ENCODE results near the gene CASTOR1. TPM values are rescaled to one million over a fixed set of nuclear protein-coding genes. Genes with fewer than 3 reads are reported as not detected.

The CASTOR1 gene
- total RNA-seq, 1 experiment from 2014 or later: 10.6 TPM

DNA sequence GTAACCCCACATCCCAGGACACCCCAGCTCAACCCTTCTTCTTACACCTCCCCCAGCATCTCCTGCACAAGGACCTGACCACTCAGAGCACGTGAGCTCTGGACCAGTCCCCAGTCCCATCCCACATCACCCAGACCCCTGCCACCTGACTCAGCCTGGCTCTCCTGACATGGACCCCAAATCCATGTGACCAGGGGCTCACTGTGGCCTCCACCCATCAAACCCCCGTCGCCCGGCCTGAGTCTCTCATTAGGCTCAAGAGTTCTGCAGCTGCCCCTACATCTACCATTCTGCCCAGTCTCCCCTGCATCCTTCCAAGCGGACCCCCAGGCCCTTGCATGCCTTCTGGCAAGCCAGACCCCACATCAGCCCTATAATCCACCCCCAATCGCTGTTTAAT, 40.8 kb downstream of the CASTOR1 start:
- no TSS peak for BruUV-seq (replicated peaks)
- Histone ChIP-seq H3K36me3 (ENCODE audit: low read depth) (peaks cover 43% of the 10 kb centered on the region), H3K79me2 (ENCODE audit: low read depth) (peaks cover 65% of the 10 kb centered on the region), H4K20me1 (ENCODE audit: insufficient read depth) (no peaks in the 10 kb centered on the region), H3K4me3 (no peak overlapping the region), H3K4me2 (0 out of 2 replicates have a peak overlapping the region, but pooled peaks have one; percentile 88), H2AFZ (no peak overlapping the region), H3F3A (ENCODE audit: insufficient read depth, low read depth) (peaks cover 61% of the 10 kb centered on the region), H3K9me2 (ENCODE audit: insufficient read depth) (no peaks in the 10 kb centered on the region), H3K4me1 (replicated peaks; ENCODE audit: insufficient read depth) (peaks cover 49% of the 10 kb centered on the region), H3K27me3 (ENCODE audit: insufficient read depth, low read depth) (no peaks in the 10 kb centered on the region), H3K27ac (peak overlapping the region; percentile 100), H3K9me3 (ENCODE audit: insufficient read depth, low read depth) (no peaks in the 10 kb centered on the region)
- ChIA-PET CTCF (no interaction called here), POLR2A (ENCODE audit: unreplicated experiment) (no interaction called here)
- no peak for TF ChIP-seq EZH2 (IDR thresholded peaks at IDR 0.05; ENCODE audit: low read depth)
- TF ChIP-seq, protein P1, sequence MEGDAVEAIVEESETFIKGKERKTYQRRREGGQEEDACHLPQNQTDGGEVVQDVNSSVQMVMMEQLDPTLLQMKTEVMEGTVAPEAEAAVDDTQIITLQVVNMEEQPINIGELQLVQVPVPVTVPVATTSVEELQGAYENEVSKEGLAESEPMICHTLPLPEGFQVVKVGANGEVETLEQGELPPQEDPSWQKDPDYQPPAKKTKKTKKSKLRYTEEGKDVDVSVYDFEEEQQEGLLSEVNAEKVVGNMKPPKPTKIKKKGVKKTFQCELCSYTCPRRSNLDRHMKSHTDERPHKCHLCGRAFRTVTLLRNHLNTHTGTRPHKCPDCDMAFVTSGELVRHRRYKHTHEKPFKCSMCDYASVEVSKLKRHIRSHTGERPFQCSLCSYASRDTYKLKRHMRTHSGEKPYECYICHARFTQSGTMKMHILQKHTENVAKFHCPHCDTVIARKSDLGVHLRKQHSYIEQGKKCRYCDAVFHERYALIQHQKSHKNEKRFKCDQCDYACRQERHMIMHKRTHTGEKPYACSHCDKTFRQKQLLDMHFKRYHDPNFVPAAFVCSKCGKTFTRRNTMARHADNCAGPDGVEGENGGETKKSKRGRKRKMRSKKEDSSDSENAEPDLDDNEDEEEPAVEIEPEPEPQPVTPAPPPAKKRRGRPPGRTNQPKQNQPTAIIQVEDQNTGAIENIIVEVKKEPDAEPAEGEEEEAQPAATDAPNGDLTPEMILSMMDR (conservative IDR thresholded peaks at IDR 0.05): no peak
- DNase-seq: no peak
- intact Hi-C loops (cut with micrococcal nuclease; ENCODE audit: unreplicated experiment): no loop called here

DNA sequence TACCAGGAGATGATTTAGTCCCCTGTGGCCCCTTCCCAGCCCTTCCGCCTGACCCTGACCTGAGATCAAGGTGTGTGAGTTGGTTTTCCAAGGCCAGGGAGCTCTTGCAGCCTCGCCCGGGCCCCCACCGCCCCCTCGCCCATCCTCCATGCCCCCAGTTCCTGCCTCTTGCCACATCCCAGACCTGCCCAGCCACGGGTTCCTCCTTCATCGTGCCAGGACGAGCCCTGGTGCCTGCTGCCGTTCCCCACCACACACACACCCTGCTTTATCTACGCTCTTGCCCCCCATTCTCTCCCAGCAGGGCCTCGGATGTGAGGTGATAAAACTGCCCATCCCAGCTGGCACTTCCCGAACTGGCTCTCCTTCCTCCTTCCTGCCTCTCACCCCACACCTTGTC, 41.3 kb downstream of the CASTOR1 start:
- Histone ChIP-seq H3K4me1 (replicated peaks; ENCODE audit: insufficient read depth) (peaks cover 44% of the 10 kb centered on the region), H3F3A (ENCODE audit: insufficient read depth, low read depth) (peaks cover 61% of the 10 kb centered on the region), H3K9me3 (ENCODE audit: insufficient read depth, low read depth) (no peaks in the 10 kb centered on the region), H3K4me2 (no peak overlapping the region), H3K9me2 (ENCODE audit: insufficient read depth) (no peaks in the 10 kb centered on the region), H3K79me2 (ENCODE audit: low read depth) (peaks cover 64% of the 10 kb centered on the region), H3K27ac (peak overlapping the region; percentile 100), H4K20me1 (ENCODE audit: insufficient read depth) (no peaks in the 10 kb centered on the region), H3K27me3 (ENCODE audit: insufficient read depth, low read depth) (no peaks in the 10 kb centered on the region), H2AFZ (no peak overlapping the region), H3K4me3 (no peak overlapping the region), H3K36me3 (ENCODE audit: low read depth) (peaks cover 48% of the 10 kb centered on the region)
- POLR2A ChIA-PET (ENCODE audit: unreplicated experiment): interaction anchor here (0.6 kb wide), 1 partner anchor 323 kb away, joined by 7 read pairs; no protein-coding TSS in a partner anchor
- CTCF ChIA-PET: no interaction called here
- TF ChIP-seq, protein P1 (conservative IDR thresholded peaks at IDR 0.05): no peak
- no peak for TF ChIP-seq EZH2 (IDR thresholded peaks at IDR 0.05; ENCODE audit: low read depth)
- BruUV-seq (replicated peaks): no TSS peak
- DNase-seq: no peak
- intact Hi-C loops (cut with micrococcal nuclease; ENCODE audit: unreplicated experiment): no loop called here

DNA sequence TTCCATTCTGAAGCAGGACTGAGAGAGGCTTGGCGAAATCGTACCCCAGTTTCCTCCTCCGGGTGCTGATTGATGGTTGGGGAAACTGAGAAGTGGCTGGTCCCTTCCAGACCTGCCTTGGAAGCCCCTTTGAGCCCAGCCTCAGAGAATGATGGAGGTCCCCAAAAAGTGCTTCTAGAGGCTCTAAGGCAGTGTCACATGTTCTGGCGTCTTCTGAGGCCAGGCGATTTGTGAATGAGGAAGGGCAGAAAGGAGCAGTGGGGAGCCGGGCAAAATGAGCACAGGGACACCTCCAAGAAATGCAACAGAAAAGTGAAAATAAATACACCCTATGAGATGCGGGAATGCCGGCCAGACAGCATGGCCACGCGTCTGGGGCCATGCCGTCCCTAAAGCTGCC, 41.7 kb downstream of the CASTOR1 start:
- DNase-seq: no peak
- TF ChIP-seq, protein P1 (conservative IDR thresholded peaks at IDR 0.05): no peak
- TF ChIP-seq EZH2 (IDR thresholded peaks at IDR 0.05; ENCODE audit: low read depth): no peak
- H3K4me3 ChIP-seq: no peak overlapping the region
- H3K9me2 ChIP-seq (ENCODE audit: insufficient read depth): no peaks in the 10 kb centered on the region
- BruUV-seq (replicated peaks): no TSS peak
- H2AFZ ChIP-seq: no peak overlapping the region
- peaks cover 61% of the 10 kb centered on the region for H3F3A ChIP-seq (ENCODE audit: insufficient read depth, low read depth)
- H3K36me3 ChIP-seq (ENCODE audit: low read depth): peaks cover 51% of the 10 kb centered on the region
- H3K9me3 ChIP-seq (ENCODE audit: insufficient read depth, low read depth): no peaks in the 10 kb centered on the region
- CTCF ChIA-PET: no interaction called here
- POLR2A ChIA-PET (ENCODE audit: unreplicated experiment): interaction anchor here (0.6 kb wide), 1 partner anchor 323 kb away, joined by 7 read pairs; no protein-coding TSS in a partner anchor
- peaks cover 64% of the 10 kb centered on the region for H3K79me2 ChIP-seq (ENCODE audit: low read depth)
- H3K4me2 ChIP-seq: no peak overlapping the region
- no peaks in the 10 kb centered on the region for H4K20me1 ChIP-seq (ENCODE audit: insufficient read depth)
- H3K27me3 ChIP-seq (ENCODE audit: insufficient read depth, low read depth): no peaks in the 10 kb centered on the region
- H3K27ac ChIP-seq: peak overlapping the region; percentile 100
- peaks cover 40% of the 10 kb centered on the region for H3K4me1 ChIP-seq (replicated peaks; ENCODE audit: insufficient read depth)
- intact Hi-C loops (cut with micrococcal nuclease; ENCODE audit: unreplicated experiment): no loop called here

Measured in PC-9 (cell line).